H9 (cell line): Measurements from ENCODE around the gene ODAD4. TPM values are rescaled to one million over a fixed set of nuclear protein-coding genes. Genes with fewer than 3 reads are reported as not detected.

Experiments
- DNase-seq: peaks from one replicate; pipeline ENCODE4 v3.0.0-alpha.2; 2017
- H2AFZ ChIP-seq: one replicate; pipeline ENCODE4 v1.6.1; 2013; ENCODE audit warnings: mild to moderate bottlenecking, low read length, control low read depth, moderate library complexity
- H2AK5ac ChIP-seq: 2 replicates; pipeline ENCODE4 v1.6.1; 2013; ENCODE audit warnings: low read length, control low read depth, mixed read lengths; ENCODE audit not compliant: insufficient read length
- H2BK120ac ChIP-seq: one replicate; pipeline ENCODE4 v1.6.1; 2013; ENCODE audit warnings: low read depth, mild to moderate bottlenecking, low read length, control low read depth, inconsistent platforms; ENCODE audit not compliant: poor library complexity, severe bottlenecking
- H2BK12ac ChIP-seq: 2 replicates; pipeline ENCODE4 v1.6.1; 2013; ENCODE audit warnings: low read length, control low read depth, mixed read lengths, low read depth; ENCODE audit not compliant: insufficient read length
- H2BK15ac ChIP-seq: 2 replicates; pipeline ENCODE4 v1.6.1; 2013; ENCODE audit warnings: low read depth, low read length, control low read depth
- H2BK20ac ChIP-seq: one replicate; pipeline ENCODE4 v1.6.1; 2013; ENCODE audit warnings: low read depth, mild to moderate bottlenecking, low read length, control low read depth, inconsistent platforms; ENCODE audit not compliant: poor library complexity, severe bottlenecking
- H2BK5ac ChIP-seq: 2 replicates; pipeline ENCODE4 v1.6.1; 2013; ENCODE audit warnings: low read length, control low read depth, mixed read lengths; ENCODE audit not compliant: insufficient read length
- H3K14ac ChIP-seq: 2 replicates; pipeline ENCODE4 v1.6.1; 2013; ENCODE audit warnings: low read length, control low read depth; ENCODE audit not compliant: insufficient read depth
- H3K18ac ChIP-seq: 2 replicates; pipeline ENCODE4 v1.6.1; 2013; ENCODE audit warnings: low read depth, mild to moderate bottlenecking, mixed read lengths, low read length, control low read depth; ENCODE audit not compliant: insufficient read length
- H3K23ac ChIP-seq: 2 replicates; pipeline ENCODE4 v1.6.1; 2013; ENCODE audit warnings: low read length, control low read depth, mixed read lengths, low read depth; ENCODE audit not compliant: insufficient read length
- H3K23me2 ChIP-seq: 2 replicates; pipeline ENCODE4 v1.6.1; 2013; ENCODE audit warnings: low read depth, mild to moderate bottlenecking, mixed read lengths, low read length, control low read depth; ENCODE audit not compliant: insufficient read length, poor library complexity, severe bottlenecking
- H3K27ac ChIP-seq: 2 replicates; pipeline ENCODE4 v1.5.1; 2013; ENCODE audit warnings: low read length, control low read depth, mixed read lengths, low read depth; ENCODE audit not compliant: insufficient read length
- H3K27me3 ChIP-seq: 2 replicates; pipeline ENCODE4 v1.6.1; 2013; ENCODE audit warnings: low read length, control low read depth, inconsistent platforms; ENCODE audit not compliant: insufficient read depth
- H3K4ac ChIP-seq: 2 replicates; pipeline ENCODE4 v1.6.1; 2013; ENCODE audit warnings: low read depth, mild to moderate bottlenecking, control low read depth, inconsistent platforms, low read length, moderate library complexity
- H3K4me1 ChIP-seq: 2 replicates; pipeline ENCODE4 v1.6.1; 2013; ENCODE audit warnings: low read length, control low read depth, inconsistent platforms; ENCODE audit not compliant: insufficient read depth
- H3K4me2 ChIP-seq: 2 replicates; pipeline ENCODE4 v1.6.1; 2013; ENCODE audit warnings: low read length, control low read depth, mixed read lengths; ENCODE audit not compliant: insufficient read length, insufficient read depth
- H3K56ac ChIP-seq: 2 replicates; pipeline ENCODE4 v1.6.1; 2013; ENCODE audit warnings: low read depth, mild to moderate bottlenecking, mixed read lengths, low read length, control low read depth; ENCODE audit not compliant: insufficient read length
- H3K79me1 ChIP-seq: 2 replicates; pipeline ENCODE4 v1.6.1; 2013; ENCODE audit warnings: low read depth, mild to moderate bottlenecking, moderate library complexity, low read length, control low read depth, inconsistent platforms; ENCODE audit not compliant: insufficient read depth, poor library complexity, severe bottlenecking
- H3K79me2 ChIP-seq: 2 replicates; pipeline ENCODE4 v1.6.1; 2013; ENCODE audit warnings: low read length, control low read depth, inconsistent platforms; ENCODE audit not compliant: insufficient read depth
- H3K9ac ChIP-seq: 2 replicates; pipeline ENCODE4 v1.6.1; 2013; ENCODE audit warnings: low read length, control low read depth, mixed read lengths; ENCODE audit not compliant: insufficient read length; ENCODE audit errors: extremely low read depth
- H3K9me3 ChIP-seq: one replicate; pipeline ENCODE4 v1.6.1; 2013; ENCODE audit warnings: low read depth, low read length, inconsistent platforms; ENCODE audit not compliant: control insufficient read depth
- H3T11ph ChIP-seq: one replicate; pipeline ENCODE4 v1.6.1; 2013; ENCODE audit warnings: mild to moderate bottlenecking, low read length, control low read depth, inconsistent platforms
- H4K20me1 ChIP-seq: one replicate; pipeline ENCODE4 v1.6.1; 2013; ENCODE audit not compliant: control insufficient read depth, insufficient read length, insufficient read depth
- H4K5ac ChIP-seq: 2 replicates; pipeline ENCODE4 v1.6.1; 2013; ENCODE audit warnings: low read depth, mild to moderate bottlenecking, mixed read lengths, low read length, control low read depth; ENCODE audit not compliant: insufficient read length
- H4K8ac ChIP-seq: replicated peaks from 2 replicates; pipeline ENCODE4 v1.6.1; 2013; ENCODE audit warnings: low read length, control low read depth, mixed read lengths, low read depth; ENCODE audit not compliant: insufficient read length
- H4K91ac ChIP-seq: 2 replicates; pipeline ENCODE4 v1.6.1; 2013; ENCODE audit warnings: low read depth, mild to moderate bottlenecking, moderate library complexity, mixed read lengths, low read length, control low read depth; ENCODE audit not compliant: insufficient read length
- H3K27ac Mint-ChIP-seq, 3 experiments: 2 replicates in 2 of 3; 3 replicates in 1 of 3; pipeline ENCODE4 v1.8.0; 2020 to 2021; ENCODE audit warnings: mixed read lengths in 3 of 3, mild to moderate bottlenecking in 1 of 3, moderate library complexity in 1 of 3
- H3K27me3 Mint-ChIP-seq: 2 replicates; pipeline ENCODE4 v1.8.0; 2021; ENCODE audit warnings: low read depth, mild to moderate bottlenecking, moderate library complexity, mixed read lengths
- H3K36me3 Mint-ChIP-seq, 3 experiments: 2 replicates in 2 of 3; 3 replicates in 1 of 3; pipeline ENCODE4 v1.8.0; 2020 to 2021; ENCODE audit warnings: low read depth in 3 of 3, mixed read lengths in 3 of 3; ENCODE audit not compliant: insufficient read depth in 1 of 3
- H3K4me1 Mint-ChIP-seq, 2 experiments: 2 replicates each; pipeline ENCODE4 v1.8.0; 2020; ENCODE audit warnings: mixed read lengths in 2 of 2
- H3K4me3 Mint-ChIP-seq, 2 experiments: 2 replicates in 1 of 2; 3 replicates in 1 of 2; pipeline ENCODE4 v1.8.0; 2020 to 2021; ENCODE audit warnings: mild to moderate bottlenecking in 2 of 2, mixed read lengths in 2 of 2, moderate library complexity in 1 of 2
- H3K9me3 Mint-ChIP-seq, 2 experiments: 2 replicates in 1 of 2; 3 replicates in 1 of 2; pipeline ENCODE4 v1.8.0; 2020; ENCODE audit warnings: mild to moderate bottlenecking in 2 of 2, mixed read lengths in 2 of 2, moderate library complexity in 1 of 2
- WGBS: extraction: QIAGEN DNeasy Blood & Tissue Kit; methylation state at CpG from one replicate; pipeline ENCODE4 v1.1.7; 2013; ENCODE audit warnings: missing lambda C conversion rate, low lambda C conversion rate, mixed read lengths; ENCODE audit not compliant: insufficient read length; ENCODE audit errors: extremely low coverage; 5-methylcytosine and 5-hydroxymethylcytosine counted together
- total RNA-seq: library from RNA; stranded (reverse); gene quantifications from 2 replicates; pipeline ENCODE4 v1.2.1, GENCODE V29; 2021
- TF ChIP-seq, protein P1 (sequence below): fragments of 200-600 bp; sonication (generic); conservative IDR thresholded peaks from 3 replicates; pipeline ENCODE4 v1.8.0; 2021; ENCODE audit warnings: antibody characterized with exemption, mild to moderate bottlenecking

Gene ODAD4
- total RNA-seq, 1 experiment from 2014 or later = 2.1 TPM

DNA sequence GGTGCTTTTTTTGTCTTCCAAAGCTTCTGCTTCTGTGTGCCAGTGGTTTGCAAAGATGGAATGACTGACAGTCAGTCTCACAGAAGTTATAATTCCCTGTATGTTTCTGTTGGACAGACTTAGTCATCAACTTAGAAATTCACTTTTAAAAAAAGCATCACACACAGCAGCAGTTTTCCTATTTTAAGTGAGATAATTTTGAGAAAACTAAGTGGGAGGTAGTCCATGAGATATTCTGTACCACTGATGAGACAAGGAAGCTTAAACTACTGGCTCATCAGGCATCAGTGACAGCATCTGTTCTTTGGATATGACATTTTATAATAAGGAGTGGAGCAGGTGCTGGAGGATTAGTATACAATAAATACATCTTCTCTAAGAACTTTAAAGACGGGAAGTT is 56.2 kb downstream of the ODAD4 start:
- peaks cover 56 to 98% (median 94%) of the 10 kb centered on the region in 3 experiments; a peak in 6 of 7 replicates for H3K36me3 Mint-ChIP-seq
- Histone ChIP-seq H3K56ac (no peak overlapping the region), H2AK5ac (no peak overlapping the region), H3T11ph (no peak overlapping the region), H4K91ac (no peak overlapping the region), H4K20me1 (no peaks in the 10 kb centered on the region), H3K23me2 (no peaks in the 10 kb centered on the region), H3K79me2 (no peaks in the 10 kb centered on the region), H3K27ac (no peak overlapping the region), H2BK12ac (no peak overlapping the region), H4K8ac (no peak overlapping the region), H2AFZ (no peak overlapping the region), H2BK5ac (no peak overlapping the region), H3K9me3 (no peaks in the 10 kb centered on the region), H3K79me1 (no peaks in the 10 kb centered on the region), H2BK120ac (no peak overlapping the region), H3K9ac (no peak overlapping the region), H4K5ac (no peak overlapping the region), H3K4me1 (no peaks in the 10 kb centered on the region), H3K4me2 (no peak overlapping the region), H3K18ac (no peak overlapping the region), H2BK20ac (no peak overlapping the region), H3K14ac (no peak overlapping the region), H3K23ac (no peak overlapping the region), H2BK15ac (no peak overlapping the region), H3K27me3 (no peaks in the 10 kb centered on the region), H3K4ac (no peak overlapping the region)
- H3K9me3 Mint-ChIP-seq = no peaks in the 10 kb centered on the region
- TF ChIP-seq, protein P1, sequence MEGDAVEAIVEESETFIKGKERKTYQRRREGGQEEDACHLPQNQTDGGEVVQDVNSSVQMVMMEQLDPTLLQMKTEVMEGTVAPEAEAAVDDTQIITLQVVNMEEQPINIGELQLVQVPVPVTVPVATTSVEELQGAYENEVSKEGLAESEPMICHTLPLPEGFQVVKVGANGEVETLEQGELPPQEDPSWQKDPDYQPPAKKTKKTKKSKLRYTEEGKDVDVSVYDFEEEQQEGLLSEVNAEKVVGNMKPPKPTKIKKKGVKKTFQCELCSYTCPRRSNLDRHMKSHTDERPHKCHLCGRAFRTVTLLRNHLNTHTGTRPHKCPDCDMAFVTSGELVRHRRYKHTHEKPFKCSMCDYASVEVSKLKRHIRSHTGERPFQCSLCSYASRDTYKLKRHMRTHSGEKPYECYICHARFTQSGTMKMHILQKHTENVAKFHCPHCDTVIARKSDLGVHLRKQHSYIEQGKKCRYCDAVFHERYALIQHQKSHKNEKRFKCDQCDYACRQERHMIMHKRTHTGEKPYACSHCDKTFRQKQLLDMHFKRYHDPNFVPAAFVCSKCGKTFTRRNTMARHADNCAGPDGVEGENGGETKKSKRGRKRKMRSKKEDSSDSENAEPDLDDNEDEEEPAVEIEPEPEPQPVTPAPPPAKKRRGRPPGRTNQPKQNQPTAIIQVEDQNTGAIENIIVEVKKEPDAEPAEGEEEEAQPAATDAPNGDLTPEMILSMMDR = no peak
- no peak overlapping the region for H3K4me3 Mint-ChIP-seq
- H3K27me3 Mint-ChIP-seq = no peaks in the 10 kb centered on the region
- no peaks in the 10 kb centered on the region for H3K4me1 Mint-ChIP-seq
- no peak for DNase-seq
- WGBS = no CpG with 5 or more reads among the region's 1 CpG
- no peak overlapping the region for H3K27ac Mint-ChIP-seq
